Amniotic stem cell (primary cell): ENCODE data around the gene ATXN1.
"Not testable (repeated sequence)": the region's sequence is repeated elsewhere in the genome, so short reads cannot be mapped to it uniquely, and the experiment has no call there.

Source experiments
- DNase-seq: peaks from one replicate; lab custom pipeline; 2025; lab: John Stamatoyannopoulos, UW

ATXN1 gene

DNA sequence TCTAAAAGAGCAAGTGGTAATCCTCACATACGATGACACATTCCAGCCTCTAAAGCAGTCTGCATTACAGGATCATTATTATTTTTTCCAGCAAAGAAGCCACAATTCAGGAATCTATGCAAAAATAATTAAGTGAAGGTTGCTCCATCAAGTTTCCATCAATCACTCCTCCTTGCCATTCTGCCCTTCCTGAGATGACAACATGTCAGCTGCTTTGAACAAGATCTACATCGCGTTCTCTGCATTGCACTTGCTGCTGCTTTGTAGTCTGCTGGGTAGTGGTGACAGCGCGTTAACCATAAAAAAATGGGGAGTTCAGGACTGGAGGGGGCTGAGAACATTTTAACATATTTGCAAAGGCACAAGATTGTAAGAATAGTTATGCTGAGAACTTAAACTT, 375.2 kb downstream of the ATXN1 start:
- no peak for DNase-seq

DNA sequence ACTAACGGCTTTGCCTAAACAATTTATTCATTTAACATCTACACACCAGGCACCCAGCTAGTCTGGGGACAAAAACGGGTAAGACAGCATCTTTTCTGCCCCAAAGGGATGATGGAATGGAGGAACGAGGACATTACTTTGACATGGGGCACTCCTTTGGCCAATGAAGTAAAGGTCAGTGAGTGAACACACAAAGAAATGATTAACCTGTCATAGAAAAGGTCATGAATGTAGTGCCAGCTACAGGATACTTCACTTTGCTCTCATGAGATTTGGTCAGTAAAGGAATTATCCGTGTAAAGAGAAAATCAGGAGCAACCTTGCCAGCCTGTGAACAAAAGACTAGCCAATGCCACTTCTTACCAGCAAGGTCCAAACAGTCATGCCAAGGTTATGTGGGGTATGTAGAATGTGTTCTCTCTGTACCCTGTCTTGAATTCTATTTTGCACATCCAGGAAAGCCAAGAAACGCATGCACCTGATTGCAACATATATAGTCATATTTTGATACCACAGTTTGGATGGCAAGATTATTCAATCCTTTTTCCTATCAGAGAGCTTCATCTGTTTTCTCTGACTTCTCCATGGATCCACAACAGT, 377.6 kb downstream of the ATXN1 start:
- DNase-seq: no peak

DNA sequence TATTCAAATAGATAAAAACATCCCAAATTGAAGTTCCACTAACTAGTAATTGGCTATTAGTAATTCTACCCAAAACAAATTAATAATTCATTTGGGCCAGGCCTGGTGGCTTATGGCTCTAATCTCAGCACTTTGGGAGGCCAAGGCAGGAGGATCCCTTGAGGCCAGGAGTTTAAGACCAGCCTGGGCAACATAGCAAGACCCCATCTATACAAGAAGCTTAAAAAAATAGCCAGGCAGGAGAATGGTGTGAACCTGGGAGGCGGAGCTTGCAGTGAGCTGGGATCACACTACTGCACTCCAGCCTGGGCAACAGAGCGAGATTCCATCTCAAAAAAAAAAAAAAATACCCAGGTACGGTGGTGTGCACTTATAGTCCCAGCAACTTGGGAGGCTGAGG, 379.3 kb downstream of the ATXN1 start:
- DNase-seq: not testable (repeated sequence)

DNA sequence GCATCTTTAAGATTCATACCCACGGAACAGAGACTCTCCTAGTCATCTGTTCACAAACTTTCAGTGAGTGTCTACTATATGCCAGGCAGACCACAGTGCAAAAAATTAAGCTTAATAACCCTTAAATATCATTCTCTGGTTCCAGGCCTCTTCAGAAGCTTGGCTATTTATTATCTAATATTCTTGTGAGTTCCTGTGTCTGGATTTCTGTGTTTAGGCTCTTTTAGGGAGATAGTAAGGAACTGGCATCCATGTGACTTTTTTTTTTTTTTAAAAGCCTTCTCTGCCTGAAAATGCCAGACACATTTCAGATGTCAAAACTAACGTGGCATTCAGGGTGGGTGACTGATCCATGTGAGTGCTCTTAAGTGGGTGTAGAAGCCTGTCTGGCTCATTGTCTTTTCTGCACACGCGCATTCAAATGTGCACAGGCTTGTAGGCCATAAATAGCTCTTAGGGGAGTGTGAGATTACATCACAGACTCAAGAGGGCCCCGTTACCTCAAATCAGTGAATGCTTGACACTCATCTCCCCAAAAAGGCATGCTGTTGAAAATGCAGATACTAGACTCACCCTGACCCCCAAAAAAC, 380.9 kb downstream of the ATXN1 start:
- no peak for DNase-seq

DNA sequence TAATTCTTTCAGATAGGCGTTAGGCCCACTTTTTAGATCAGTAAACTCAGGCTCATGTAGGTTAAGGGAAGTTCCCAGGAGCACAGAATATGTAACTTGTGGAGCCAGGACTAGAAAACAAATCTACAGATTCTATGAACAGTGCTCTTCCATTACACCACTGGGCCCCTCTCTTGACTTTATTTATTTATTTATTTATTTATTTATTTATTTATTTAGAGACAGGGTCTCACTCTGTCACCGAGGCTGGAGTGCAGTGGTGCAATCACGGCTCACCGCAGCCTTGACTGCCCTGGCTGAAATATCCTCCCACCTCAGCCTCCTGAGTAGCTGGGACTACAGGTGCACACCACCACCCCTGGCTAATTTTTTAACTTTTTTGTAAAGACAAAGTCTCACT, 382.9 kb downstream of the ATXN1 start:
- not testable (repeated sequence) for DNase-seq

DNA sequence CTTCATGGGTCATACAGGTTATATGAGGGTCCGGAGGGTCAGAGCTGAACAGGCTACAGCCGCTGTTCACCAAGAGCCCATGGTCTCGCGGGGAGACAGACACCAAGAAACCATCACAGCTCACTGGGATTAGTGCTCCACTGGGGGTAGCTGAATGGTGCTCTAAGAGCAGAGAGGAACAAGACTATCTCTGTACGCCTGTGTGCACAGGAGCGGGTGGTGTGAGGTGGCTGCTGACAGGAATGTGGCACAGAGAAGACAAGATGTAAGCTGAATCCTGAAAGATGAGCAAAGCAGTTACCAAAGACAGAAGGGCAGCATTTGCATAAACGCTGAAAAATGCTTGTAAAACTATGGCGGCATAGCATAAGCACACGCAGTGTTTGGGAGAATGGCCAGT, 383.8 kb downstream of the ATXN1 start:
- no peak for DNase-seq

DNA sequence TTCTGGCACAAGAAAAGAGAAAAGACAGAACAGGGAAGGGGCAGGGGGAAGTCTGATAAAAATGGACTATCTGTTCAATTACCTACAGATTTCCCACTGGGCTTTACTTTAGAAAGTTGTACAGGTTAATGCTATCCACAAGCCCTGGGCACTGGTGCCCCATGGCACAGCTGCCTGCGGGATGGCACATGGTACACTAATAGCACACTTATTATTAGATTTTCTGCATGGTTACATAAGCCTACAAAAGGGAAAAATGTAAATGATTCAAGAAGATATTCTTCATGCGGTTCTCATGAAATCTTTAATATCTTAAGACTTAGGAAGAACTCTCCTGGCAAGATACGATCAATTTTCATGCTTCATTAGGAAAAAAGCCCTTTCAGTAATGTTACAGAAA, 385.4 kb downstream of the ATXN1 start:
- no peak for DNase-seq

DNA sequence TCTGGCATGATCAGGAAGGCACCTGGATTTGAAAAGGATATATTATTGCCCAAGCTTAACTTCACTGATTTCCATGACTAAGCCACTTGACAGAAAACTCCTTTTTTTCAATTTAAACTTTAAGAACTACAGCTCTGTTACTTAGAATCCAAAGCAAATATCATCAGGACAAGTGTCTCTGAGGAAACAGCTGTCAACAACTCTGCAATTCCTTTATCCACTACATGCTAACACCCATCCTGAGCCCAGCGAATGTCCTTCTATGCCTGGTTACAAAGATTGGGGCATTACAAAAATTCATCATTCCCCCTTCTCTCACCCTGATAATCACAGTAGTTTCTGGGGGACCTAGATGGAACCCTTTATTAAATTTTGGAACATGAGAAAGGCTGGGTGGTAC, 386.1 kb downstream of the ATXN1 start:
- no peak for DNase-seq

DNA sequence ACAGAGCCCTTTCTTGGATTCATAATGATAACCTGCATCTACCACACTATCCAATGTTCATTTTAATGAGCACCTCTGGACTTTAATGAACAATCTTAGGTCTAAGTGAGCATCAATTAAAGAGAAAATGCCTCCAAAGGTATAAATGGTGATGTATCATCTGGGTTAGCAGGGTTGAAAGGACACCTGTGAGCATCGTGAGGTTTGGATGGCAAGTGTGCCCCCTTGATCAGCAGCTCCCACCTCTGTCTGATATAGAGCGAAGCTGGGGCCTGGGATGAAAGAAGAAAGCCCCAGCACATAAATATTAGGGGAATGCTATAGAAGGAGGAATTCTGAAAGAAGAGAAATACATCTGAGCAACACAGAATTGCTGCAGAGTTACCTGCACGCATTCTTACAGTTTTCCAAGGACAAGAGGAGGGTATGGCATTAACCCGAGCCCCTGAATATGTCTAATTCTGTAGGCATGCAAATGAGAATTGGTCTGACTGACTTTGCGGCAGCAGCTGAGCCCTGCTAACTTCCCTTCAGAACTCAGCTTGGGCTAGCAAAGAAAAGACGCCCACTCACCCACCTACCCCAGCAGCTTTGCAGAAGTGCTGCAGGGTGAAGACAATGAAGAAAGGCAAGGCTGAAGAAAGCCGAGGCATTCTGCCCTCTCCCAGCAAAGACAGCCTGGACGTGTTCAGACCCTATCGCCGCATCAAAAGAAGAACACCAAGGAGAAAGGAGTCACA, 386.6 kb downstream of the ATXN1 start:
- DNase-seq: no peak

DNA sequence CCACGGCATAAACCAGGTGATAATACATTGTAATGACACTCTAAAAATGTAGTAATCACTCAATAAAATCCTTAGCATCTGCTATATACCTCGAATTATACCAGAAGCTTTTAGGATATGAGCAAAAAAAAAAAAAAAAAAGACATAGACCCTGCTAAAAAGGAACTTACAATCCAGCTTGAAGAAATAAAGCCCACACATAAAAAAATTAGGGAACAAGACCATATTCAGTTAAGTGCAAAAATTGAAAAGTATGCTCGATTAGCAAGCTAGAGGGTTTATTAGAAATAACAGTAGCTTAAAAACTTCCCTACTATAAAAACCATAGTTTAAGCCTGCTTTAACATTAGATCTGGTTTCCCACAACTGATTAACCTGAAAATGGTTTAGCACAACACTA, 387.2 kb downstream of the ATXN1 start:
- DNase-seq: no peak

DNA sequence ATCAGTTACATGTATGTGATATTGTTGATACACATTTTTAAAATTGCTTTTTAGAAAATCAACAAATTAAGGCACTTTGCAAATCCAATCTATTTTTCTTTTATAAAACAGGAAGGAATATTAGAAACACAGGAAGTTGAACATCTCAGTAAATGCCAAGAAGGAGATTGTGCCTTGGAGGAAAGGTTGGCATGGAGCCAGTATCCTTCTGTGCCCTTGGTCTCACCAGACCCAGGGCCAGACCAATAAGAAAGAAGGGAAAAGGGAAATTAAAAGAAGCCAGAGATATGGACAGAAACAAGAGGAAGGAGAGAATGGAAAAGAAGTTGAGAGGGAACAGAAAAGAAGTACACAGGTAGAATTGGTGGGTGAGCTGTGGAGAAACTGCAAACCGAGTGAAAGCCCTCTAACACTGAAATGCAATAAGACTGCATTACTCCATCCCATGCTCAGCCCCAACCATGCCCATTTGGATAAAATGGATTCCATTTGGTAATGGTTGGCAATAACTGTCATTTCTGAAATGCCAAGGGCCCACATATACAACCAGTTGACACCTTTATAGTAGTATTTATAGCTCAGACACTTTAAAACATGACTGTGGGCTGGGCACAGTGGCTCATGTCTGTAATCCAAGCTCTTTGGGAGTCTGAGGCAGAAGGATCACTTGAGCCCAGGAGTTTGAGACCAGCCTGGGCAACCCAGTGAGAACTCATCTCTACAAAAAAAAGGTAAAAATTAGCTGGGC, 389.1 kb downstream of the ATXN1 start:
- DNase-seq: no peak

DNA sequence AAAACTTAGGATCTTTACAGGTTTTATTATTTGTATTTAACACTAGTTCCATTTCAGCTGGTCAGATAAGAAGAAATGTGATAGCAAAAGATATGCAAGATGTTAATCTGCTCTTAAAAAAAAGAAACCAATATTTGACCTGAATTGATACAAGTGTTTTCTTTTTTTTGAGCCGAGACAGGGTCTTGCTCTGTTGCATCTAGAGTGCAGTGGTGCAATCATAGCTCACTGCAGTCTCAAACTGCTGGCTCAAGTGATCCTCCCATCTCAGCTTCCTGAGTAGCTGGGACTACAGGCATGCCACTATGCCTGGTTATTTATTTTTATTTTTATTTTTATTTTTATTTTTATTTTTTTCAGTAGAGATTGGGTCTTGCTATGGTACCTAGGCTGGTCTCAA, 389.9 kb downstream of the ATXN1 start:
- no peak for DNase-seq

DNA sequence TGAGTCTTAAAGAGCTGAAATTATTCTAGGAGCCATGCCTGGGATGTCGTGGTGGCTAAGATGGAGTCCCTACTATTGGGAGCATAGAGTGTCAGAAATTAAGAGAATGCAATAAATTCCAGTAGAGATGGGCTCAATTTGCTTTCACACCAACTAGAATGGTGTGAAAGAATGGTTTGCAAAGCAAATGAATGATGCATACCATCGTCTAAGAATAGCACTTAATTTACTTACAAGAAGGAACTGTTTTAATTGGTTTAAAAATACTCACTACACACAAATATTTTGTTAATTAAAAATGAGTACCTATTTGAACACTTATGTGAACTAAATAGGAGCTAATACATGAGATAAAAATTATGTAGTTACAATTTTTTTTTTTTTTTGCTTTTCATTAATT, 390.3 kb downstream of the ATXN1 start:
- no peak for DNase-seq

DNA sequence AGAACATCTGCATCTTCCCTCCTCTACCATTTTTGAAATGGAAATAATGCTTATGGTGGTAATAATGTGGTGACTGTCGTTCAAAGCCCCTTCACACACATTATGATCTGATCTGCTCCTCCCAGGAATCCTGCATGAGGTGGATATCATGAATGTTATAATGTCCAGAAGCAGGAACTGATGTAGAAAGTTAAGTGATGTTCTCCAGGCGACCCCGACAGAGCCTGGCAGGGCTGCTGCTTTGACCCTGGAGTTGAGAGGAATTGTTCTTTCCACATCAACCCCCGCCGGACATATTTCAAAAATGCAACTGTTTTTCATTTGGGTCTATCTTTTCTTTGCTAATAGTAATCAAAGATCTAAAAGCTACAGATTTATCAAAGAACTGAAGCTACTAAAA, 391.3 kb downstream of the ATXN1 start:
- no peak for DNase-seq

DNA sequence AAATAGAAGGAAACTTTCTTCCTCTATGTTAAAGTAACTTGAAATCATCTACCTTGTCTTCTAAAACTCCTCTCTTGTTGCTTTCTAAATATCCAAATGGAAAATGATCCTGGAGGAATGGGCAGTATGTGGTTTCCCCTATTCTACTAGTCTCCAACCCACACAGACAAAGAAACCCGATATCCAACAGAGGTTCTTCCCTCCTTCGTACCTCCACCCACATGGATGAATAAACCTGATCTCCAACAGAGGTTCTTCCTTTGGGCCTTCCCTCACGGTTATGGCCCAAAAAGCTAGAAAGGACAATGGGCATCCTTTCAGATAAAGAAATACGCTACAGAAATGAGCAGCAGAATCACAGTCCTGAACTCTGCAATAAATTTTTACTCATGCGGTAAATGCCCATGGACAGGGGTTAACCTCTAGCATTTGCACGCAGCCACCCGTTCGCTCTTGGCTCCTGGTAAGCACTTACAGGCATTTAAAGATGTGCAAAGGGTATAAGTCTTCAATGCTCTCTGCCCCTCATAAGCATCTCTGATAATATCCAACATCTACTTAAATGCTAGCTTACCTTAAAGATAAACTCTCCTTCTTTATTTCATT, 392.0 kb downstream of the ATXN1 start:
- no peak for DNase-seq

DNA sequence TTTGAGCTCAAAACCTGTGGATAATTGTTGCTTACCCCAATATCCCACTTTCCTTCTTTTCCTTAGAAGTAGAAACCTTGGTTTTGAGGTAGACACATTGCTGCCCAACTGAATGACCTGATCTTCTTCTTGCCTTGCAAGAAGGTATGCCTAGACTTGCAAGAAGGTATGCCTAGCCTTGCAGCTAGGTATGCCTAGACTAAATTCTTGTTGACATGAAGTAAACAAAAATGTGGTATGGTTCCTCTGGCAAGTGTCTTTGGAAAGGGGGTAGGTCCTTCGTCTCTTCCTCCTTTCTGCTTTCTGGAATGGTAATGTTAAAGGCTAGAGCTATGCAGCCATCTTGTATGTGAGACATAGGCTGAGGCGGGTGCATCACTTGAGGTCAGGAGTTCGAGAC, 393.7 kb downstream of the ATXN1 start:
- no peak for DNase-seq

DNA sequence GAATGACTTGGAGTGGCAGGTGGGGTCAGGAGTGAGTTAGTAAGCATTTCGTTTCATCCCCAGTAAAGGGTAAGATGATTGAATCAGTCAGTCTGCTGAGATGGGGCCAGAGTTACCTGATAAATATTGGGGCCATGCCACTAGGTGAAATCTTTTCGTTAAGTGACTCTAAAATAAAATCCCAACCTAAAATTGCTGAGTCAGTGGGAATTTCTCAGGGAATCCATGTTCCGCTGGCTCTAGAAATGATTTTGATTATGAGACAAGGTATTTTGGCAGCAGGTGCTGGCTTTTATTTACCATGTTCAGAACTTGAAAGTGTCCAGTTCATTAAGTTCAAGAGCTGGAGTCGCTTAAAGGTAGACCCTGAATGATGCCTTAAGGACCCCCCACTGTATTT, 397.5 kb downstream of the ATXN1 start:
- DNase-seq: no peak

DNA sequence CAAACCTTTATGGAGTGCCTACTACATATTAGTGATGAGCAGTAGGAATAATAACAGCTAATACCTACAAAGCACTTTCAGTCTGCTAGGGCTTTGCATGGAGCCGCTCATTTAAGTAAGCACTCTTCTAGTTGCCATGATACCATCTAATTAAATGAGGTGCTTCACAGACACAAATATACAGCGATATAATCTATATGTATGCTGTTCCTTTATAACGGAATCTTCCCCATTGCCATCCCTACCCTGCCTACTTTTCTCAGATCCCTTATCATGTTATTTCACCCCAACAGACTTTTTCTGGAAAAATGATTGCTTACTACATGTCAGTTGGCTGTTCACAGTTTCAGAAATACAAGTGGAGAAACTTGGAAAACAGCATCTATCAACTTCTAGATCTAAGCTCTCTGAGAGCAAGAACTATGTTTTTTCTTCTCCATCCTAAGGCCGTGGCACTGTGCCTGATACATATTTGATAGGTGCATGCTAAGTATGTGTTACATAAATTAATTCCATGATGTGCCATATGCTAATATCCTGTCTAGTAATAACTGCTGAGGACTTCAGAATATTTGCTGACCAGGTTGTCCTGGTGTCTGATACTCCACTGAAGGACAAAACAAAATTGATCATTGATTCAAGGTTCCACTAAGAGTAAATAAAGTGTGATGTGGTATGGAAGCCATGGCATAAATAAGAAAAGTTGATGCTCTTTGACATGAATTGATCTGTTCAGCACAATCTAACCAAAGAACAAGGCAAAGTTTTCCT, 398.3 kb downstream of the ATXN1 start:
- no peak for DNase-seq

DNA sequence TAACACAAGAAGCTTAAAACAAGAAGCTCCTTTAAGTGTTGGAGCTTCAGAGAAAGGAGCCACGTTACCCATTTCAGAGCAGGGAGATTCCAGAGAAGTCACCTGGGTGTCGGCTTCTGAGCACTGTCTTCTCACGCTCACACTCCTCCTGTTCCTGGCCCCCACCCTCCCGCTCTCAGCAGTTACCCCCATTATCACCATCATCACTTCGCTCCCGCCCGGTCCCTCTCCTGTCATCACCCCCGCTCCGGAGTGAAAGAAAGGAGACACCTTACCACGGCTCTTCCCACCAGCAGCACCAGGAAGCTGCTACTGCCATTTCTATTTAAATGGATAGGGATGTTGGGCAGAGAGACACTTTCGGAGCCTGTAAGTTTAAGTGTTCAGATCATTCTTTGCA, 399.0 kb downstream of the ATXN1 start:
- no peak for DNase-seq

DNA sequence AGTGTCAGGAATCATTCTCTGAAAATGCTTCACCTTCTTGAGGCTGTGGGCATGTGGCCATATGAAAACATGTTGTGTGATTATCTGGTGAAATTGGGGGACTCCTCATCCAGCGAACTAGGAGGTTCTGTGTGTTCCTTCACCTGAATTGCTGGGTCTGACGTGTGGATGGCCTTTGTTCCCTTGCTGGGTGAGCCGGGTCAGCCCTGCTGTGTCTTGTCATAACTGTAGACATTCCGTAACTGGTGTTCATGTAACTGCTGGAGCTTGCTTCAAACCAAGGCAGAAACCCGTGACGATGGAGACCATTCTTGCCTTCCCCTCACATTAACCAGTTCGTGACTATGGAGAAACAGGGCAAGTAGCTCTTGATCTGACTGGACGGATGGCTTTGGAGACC, 399.4 kb downstream of the ATXN1 start:
- DNase-seq: no peak

DNA sequence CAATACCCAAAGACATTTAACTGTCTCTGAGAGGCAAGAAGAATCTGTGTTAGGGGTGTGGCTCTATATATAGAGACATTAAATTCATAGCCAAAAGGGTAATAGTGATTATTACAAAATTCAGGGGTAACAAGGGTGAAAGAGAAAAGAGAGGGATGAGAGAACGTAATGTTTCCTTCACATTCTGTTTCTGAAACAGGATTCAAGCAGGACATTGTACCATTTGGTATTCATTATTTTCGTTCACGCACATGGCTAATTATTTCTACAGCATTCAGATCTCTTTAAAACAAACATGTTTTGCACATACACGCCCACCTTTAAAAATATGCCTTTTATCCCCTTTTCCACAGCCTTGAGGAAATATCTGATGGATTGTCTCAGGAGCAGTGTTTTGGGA, 400.1 kb downstream of the ATXN1 start:
- DNase-seq: no peak

DNA sequence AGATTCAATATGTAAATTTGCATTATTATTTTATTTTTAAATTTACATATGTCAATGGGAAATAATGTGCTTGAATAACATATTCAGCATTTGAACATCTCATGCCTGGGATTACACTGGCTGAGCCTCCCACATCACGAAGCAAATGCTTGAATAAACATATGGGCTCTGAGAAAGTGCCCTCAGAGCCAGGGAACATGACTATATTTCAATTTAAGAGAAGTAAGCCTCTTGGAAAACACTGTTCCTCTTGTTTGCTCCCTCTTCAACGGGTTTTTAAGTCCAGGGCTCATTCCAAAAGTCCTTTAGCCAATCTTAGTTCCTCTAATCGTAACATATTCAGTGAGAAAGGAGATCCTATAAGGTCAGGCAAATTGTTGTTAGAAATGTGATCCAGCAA, 400.9 kb downstream of the ATXN1 start:
- no peak for DNase-seq
